Non-pigmented ciliary epithelial cell (primary cell): ENCODE results near the gene FCGR3B.
"Not testable (repeated sequence)": the region's sequence is repeated elsewhere in the genome, so short reads cannot be mapped to it uniquely, and the experiment has no call there.

ENCODE experiments used
- DNase-seq: peaks from one replicate; pipeline ENCODE4 v3.0.0-alpha.2; 2010; ENCODE audit warnings: low read depth

FCGR3B gene

DNA sequence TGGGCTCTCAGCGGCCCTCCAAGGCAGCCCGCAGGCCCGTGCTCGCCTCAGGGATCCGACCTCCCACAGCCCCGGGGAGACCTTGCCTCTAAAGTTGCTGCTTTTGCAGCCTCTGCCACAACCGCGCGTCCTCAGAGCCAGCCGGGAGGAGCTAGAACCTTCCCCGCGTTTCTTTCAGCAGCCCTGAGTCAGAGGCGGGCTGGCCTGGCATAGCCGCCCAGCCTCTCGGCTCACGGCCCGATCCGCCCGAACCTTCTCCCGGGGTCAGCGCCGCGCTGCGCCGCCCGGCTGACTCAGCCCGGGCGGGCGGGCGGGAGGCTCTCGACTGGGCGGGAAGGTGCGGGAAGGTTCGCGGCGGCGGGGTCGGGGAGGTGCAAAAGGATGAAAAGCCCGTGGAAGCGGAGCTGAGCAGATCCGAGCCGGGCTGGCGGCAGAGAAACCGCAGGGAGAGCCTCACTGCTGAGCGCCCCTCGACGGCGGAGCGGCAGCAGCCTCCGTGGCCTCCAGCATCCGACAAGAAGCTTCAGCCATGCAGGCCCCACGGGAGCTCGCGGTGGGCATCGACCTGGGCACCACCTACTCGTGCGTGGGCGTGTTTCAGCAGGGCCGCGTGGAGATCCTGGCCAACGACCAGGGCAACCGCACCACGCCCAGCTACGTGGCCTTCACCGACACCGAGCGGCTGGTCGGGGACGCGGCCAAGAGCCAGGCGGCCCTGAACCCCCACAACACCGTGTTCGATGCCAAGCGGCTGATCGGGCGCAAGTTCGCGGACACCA is 25.0 kb downstream of the FCGR3B start:
- not testable (repeated sequence) for DNase-seq

DNA sequence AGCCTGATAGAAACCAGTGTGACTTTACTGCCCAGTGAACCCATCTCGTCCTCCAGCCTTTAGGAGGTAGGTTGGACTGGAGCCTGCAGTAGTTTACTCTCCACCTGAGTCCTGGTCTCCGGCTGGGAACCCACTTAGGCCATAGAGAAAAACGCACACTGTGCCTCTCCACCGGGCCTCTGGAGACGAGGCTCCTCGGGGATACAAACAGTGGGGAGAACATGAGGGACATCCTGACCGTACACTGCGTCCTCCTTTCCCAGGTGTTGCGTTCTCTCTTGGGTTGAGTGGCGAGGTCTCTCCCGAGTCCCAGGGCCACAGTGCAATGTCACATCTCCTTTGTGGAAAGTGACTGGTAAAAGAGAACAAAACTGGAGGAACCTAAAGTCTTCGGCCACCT is 26.0 kb downstream of the FCGR3B start:
- not testable (repeated sequence) for DNase-seq

DNA sequence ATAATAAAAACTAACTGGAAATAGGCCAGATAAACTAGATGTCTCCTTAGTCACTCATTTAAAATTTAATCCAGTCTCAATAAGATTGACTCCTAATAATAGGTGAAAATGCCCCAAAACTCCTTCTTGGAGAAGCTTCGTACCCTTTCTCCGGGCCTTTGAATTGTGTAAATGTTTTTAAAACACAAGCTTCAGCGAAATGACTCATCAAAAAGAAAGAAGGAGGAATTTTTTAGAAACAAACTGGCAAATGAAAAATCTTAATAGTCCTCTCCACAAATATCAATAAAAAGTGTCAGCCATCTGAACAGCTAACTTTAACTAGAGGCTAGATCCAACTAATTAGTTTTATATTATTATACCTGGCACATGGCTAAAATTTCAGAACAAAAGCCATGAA is 33.9 kb downstream of the FCGR3B start:
- DNase-seq: not testable (repeated sequence)

DNA sequence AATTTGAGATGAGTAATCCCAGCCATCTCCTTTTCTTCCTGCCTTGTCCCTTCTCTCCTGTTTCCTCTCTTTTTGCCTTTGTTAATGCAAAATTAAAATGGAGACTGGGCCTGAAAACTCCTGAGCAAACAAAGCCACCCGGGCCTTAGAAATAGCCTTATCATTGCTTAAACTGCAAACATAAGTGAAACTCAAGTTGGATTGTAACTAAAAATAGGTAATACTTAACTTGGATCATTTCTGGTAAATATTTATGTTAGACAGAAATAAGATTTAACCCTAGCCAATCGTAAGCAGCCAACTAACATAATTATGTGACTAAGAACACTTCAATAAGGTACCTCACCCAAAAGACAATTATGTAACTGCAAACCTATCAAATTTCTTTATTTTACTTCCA is 35.4 kb downstream of the FCGR3B start:
- DNase-seq: not testable (repeated sequence)

DNA sequence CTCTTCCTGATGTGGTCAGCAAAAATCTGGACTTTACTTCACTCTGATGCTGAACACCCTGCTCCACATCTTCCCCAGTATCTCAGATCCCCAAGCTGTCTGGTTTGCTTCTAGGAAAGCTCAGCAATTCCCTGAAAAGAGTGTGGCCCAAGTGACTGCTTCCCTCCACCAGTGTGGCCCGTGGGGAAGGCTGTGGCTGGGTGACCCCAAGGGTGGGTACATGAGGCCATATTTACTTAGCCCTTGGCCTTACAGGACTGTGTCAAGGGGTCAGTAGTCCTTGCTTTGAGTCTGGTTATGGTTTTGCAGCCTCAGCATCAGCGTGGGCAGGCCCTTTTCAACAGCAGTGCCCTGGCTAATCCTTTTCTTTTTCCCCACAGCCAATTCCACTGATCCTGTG is 35.8 kb downstream of the FCGR3B start:
- not testable (repeated sequence) for DNase-seq

DNA sequence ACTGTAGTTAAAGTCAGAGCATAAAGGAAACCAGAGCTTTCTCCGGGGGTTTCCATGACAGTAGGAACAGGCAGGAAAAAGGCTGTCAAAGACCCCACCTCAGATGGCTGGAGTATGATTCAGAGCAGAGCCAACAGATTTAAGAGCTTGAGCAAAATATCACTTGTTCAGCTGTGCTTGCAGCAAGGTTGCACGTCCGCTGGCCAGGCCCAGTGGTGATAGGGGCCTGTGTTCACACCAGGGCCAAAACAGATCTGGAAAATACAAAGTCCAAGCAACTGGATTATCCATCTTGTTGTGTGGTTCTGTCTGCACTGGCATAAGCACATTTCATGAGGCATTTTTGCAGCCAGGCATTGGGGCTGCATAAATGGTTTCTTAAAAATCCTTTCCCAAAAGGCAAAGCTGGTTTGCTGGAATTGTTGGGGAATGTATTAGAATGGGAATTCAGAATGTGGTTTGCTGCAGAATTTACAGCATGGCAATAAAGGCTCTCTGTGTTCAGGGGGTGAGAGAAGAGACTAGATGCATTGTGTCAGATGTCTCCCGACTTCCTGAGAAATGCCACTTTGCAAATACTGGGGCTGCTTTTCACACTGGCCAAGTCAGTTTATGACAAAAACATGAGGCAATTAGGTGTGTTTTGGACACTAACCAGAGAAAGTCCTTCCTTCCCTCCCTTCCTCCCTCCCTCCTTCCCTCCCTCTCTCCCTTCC is 36.5 kb downstream of the FCGR3B start:
- DNase-seq: not testable (repeated sequence)

DNA sequence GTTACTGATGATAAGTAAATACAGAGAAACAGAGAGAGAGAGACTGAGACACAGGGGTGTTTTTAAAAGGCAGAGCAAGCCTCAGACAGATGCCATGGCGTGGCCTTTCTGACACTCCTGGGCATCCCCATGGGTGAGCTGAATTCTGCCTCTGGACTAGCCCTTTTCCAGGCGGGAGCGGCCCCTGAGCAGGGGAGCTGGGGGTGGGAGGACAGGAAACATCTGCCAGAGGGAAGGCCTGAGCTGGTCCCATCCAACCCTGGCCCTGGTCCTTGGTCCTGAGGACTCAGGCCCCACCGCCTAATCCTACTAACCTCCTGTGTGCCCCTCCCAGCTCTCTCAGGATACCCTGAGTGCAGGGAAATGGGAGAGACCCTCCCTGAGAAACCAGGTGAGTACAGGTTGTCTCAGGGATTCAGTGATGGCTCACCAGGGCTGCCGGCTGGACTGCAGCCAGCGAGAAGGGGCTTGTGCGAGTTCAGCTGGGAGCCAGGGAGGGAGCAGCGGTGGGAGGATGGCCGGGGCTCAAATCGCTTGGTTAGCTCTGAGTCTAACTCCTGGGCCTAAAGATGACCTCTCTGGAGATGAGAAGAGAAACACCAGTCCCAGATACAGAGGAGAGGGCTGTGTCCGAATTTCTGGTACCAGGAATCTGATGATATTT is 37.8 kb downstream of the FCGR3B start:
- DNase-seq: not testable (repeated sequence)

DNA sequence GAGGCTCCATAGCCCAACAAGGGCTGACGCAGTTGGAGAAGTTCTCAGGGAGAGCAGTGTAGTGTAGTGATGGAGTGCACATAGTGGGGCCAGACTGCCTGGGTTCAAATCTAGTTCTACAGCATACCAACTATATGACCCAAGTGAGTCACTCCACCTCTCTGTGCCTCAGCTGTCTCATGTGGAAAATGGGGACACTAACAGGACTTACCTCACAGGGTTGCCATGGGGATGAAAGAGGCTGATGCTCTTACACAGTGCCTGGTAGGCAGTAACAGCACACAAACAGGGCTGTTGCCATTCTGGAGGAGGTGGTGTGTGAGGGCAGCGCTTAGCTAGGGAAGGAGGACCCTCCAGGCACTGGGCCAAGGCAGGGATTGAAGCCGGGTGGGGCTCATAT is 38.4 kb downstream of the FCGR3B start:
- DNase-seq: not testable (repeated sequence)

DNA sequence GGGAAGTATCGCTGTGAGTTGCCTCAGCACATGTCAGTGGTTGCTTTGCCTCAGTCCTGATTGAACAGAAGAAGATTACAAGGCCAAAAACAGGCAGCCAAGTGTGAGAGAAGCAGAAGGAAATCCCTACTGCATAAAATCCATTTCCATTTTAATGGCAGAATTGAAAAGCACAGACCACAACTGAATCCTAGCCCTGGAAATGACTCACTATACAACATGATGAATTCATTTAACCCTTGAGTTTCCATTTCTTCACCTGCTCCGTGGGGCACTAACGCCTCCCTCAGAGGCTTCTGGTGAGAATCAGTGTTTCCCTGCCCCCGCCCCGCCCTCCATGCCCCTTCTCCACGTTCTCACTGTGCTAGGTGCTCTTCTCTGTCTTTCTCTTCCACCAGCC is 41.1 kb downstream of the FCGR3B start:
- not testable (repeated sequence) for DNase-seq

DNA sequence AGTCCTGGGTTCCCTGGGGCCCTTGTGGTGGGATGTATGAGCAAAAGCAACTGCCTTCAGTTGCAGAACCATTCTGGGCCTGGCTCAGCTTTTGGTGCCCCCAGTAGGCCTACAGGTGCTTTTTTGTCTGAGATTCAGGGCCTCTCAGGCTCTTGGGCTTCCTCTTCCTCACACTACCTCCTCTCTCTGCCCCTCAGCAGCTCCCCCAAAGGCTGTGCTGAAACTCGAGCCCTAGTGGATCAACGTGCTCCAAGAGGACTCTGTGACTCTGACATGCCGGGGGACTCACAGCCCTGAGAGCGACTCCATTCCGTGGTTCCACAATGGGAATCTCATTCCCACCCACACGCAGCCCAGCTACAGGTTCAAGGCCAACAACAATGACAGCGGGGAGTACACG is 41.6 kb downstream of the FCGR3B start:
- not testable (repeated sequence) for DNase-seq

DNA sequence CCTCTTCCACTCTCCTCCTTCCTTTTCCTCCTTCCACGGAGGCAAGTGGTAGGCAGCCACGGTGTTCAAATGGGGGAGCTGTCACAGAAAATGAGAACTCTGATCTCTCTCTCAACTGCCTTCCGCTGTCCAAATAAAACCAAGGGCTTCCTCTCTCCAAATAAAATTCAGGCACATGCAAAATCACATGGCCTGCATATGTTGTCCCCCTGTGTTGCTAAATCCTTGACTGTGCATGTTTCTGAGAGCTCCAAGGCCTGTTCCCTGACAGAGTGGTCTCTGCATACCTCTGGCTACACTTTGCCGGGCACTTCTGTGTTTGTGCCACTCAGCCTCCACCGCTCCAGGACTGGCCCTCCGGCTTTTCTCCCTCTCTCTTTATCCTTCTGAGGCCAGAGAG is 42.4 kb downstream of the FCGR3B start:
- DNase-seq: not testable (repeated sequence)

DNA sequence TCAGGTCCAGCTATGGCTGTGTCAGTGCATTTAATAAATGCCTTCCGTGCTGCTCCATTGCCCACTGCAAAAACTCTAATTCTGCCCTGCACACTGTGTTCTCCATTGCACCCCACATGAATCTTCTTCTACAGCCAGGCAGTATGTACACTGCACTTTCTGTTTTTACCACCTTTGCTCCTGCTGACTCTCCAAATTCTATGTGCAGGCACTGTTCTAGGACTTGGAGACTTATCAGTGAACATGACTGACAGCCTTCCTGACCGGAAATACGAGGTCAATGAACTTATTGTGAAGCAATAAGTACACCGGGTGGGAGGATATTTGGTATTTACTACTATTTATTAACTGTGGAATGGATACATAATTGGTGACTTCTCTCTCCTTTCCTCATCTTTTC is 48.1 kb downstream of the FCGR3B start:
- DNase-seq: not testable (repeated sequence)

DNA sequence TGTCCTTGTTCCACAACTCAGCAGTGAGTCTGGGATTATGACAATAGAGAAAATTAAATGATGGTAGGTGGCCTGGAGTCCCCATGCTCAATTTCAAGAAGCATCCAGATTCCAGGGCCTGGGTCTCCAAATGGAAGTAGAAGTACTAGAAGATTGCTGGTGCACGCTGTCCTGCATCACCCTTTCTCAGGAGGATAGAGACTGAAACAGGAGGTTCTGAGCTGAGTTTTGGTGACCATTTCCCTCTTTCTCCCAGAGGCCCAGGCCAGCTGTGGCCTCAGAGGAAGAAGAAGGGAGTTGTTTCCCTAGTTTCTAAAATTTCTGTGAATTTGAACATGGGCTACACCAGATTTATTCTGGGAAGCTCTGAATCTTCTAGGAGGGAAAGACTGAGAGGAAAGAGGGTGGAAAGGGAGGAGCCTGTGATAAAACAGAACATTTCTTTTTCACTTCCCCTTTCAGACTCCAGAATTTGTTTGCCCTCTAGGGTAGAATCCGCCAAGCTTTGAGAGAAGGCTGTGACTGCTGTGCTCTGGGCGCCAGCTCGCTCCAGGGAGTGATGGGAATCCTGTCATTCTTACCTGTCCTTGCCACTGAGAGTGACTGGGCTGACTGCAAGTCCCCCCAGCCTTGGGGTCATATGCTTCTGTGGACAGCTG is 50.0 kb downstream of the FCGR3B start:
- DNase-seq: not testable (repeated sequence)

DNA sequence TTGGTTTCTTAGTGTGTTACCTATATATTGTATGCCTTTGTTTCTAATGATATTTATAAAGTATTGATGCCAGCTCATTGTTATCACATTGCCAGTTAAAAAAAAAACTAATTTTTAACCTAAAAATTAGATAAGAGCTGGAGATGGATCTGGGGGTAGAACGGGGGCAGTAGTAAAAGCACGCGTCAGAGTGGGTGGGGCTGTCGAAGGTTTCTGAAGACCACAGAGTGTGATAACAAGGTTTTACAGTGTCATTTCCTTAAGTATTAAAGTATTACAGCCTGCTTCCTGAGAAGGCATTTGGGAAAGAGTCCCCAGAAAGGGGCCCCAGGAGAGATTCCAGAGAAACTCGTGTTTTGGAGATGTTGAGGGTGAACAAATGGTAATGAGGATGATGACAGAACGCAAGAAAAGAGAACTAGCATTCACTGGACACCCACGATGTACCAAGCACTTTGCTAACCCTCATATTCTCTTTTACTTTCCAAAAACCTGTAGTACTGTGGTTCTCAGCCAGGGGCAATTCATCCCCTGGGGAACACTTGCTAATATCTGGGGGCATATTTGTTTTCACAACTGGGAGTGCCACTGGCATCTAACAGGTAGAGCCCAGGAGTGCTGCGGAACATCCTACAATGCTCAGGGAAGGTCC is 51.0 kb downstream of the FCGR3B start:
- DNase-seq: not testable (repeated sequence)

DNA sequence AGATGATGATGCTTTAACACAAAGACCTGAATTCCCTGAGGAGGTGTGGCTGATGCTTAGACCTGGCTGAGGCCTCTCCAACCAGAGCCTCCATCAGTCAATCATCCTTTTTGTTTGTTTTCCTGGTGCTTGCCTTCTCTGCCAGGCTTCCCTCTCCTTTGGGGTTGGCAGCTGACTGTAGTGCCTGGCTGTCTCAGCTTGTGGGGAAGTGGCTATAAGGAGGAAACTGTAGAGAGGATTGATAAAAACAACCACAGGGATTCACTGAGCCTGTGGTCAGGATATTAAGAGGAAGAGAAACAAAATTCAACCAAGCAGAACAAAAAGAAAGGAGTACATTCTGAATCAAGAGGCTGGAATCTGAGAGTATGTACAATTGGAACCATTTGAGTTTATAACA is 54.3 kb downstream of the FCGR3B start:
- not testable (repeated sequence) for DNase-seq
